Hepatocyte (in vitro differentiated cells): ENCODE results near the gene GATD1.

Source experiments
- EZH2 ChIP-seq: fragments of 200-600 bp; sonication (generic); IDR thresholded peaks from 2 replicates; pipeline ENCODE4 v1.6.1; 2016; ENCODE audit warnings: antibody characterized with exemption, mild to moderate bottlenecking, borderline replicate concordance
- EZH2phosphoT487 ChIP-seq: fragments of 200-600 bp; sonication (generic); IDR thresholded peaks from one replicate; pipeline ENCODE4 v1.6.1; 2018; ENCODE audit warnings: antibody characterized with exemption, mild to moderate bottlenecking, low read depth, moderate library complexity; ENCODE audit not compliant: unreplicated experiment, severe bottlenecking
- TF ChIP-seq, protein P1 (sequence below): fragments of 200-600 bp; sonication (generic); IDR thresholded peaks from 2 replicates; pipeline ENCODE4 v1.5.1; 2016; ENCODE audit warnings: antibody characterized with exemption, mild to moderate bottlenecking; ENCODE audit not compliant: poor library complexity

DNA sequence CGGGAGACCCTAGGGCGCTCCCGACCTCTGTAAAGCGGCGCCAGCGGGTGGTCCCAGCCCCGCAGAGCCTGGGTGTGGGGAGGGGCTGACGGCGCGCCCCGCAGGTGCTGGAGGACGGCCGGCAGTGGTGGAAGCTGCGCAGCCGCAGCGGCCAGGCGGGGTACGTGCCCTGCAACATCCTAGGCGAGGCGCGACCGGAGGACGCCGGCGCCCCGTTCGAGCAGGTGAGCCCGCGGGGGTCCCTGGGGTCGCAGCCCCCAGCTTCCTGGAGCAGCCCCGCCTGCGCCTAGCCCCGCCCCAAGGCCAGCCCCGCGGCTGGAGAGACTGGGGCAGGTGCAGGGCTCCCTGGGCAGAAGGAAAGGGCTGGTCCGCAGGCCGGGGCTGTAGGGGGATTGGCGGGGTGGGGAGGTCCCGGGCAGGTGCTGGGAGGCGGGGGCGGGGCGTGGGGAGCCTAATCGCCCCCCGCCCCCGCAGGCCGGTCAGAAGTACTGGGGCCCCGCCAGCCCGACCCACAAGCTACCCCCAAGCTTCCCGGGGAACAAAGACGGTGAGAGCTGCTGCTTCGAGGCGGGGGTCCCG lies 51.6 kb downstream of the GATD1 start:
- TF ChIP-seq, protein P1, sequence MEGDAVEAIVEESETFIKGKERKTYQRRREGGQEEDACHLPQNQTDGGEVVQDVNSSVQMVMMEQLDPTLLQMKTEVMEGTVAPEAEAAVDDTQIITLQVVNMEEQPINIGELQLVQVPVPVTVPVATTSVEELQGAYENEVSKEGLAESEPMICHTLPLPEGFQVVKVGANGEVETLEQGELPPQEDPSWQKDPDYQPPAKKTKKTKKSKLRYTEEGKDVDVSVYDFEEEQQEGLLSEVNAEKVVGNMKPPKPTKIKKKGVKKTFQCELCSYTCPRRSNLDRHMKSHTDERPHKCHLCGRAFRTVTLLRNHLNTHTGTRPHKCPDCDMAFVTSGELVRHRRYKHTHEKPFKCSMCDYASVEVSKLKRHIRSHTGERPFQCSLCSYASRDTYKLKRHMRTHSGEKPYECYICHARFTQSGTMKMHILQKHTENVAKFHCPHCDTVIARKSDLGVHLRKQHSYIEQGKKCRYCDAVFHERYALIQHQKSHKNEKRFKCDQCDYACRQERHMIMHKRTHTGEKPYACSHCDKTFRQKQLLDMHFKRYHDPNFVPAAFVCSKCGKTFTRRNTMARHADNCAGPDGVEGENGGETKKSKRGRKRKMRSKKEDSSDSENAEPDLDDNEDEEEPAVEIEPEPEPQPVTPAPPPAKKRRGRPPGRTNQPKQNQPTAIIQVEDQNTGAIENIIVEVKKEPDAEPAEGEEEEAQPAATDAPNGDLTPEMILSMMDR: no peak
- TF ChIP-seq EZH2 (no peak), EZH2phosphoT487 (no peak)
